Bronchial epithelial cell (primary cell): Measurements from ENCODE around the gene TMEM236. TPM values are rescaled to one million over a fixed set of nuclear protein-coding genes. Genes with fewer than 3 reads are reported as not detected.
"Not testable (repeated sequence)": the region's sequence is repeated elsewhere in the genome, so short reads cannot be mapped to it uniquely, and the experiment has no call there.

Experiments used
- DNase-seq: peaks from one replicate; pipeline ENCODE4 v3.0.0-alpha.2; 2010; ENCODE audit warnings: low read depth
- FAIRE-seq: peaks from 2 replicates; lab custom pipeline; 2011; peaks lifted over from hg19 to GRCh38; lab: Jason Lieb, UNC
- H3K27me3 ChIP-seq: 2 replicates; pipeline ENCODE4 v1.5.1; 2011; ENCODE audit warnings: low read length; ENCODE audit not compliant: control insufficient read depth, insufficient read depth
- H3K36me3 ChIP-seq: 2 replicates; pipeline ENCODE4 v1.5.1; 2011; ENCODE audit warnings: low read length; ENCODE audit not compliant: control insufficient read depth, insufficient read depth
- H3K4me3 ChIP-seq: 2 replicates; pipeline ENCODE4 v1.5.1; 2011; ENCODE audit warnings: mild to moderate bottlenecking, low read depth, low read length, control low read depth
- CTCF ChIP-seq: IDR thresholded peaks from 2 replicates; pipeline ENCODE4 v1.5.1; 2011; ENCODE audit warnings: mild to moderate bottlenecking, moderate library complexity, low read length, control low read depth, inconsistent platforms; ENCODE audit not compliant: insufficient read depth, severe bottlenecking
- total RNA-seq: library from RNA; depleted of rRNA; stranded (reverse); fragments of >200 nt; gene quantifications from 2 replicates; pipeline ENCODE4 v1.2.1, GENCODE V29; 2014

TMEM236 gene
- total RNA-seq, 1 donor from 2014 or later, result under 0.01 TPM

DNA sequence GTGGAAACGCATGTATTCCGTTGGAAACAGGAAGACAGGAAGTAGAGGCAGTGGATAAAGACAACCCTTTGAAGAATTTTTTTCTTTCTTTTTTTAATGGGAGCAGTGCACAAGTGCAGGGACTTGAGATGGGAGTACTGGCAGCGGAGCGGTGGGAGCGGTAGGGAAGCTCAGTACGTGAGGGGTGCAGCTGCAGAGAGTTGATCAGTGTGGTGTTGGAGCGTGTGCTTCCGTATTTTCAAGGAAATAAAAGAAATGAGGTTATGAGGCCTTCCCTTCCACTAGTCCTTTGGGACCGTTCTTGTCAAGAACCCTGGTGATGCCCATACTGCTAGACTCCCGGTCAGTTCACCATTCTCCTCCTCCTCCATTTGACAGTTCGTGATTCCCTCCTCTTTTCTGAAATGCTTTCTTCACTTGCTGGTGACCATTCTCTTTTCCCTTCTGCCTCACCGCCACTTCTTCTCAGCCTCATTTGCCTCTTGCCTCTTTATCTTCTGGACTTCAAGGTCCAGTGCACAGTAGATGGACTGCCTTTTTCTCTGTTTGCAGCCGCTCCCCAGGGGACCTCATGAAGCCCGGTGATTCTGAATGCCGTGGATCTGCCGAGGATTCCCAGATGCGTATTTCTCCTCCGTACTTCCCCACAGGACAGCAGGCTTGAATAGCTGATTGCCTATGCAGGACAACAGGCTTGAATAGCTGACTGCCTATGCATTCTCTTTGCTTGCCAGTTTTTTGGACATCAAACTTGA lies 39.1 kb upstream of the TMEM236 start:
- TF ChIP-seq CTCF, result no peak
- Histone ChIP-seq H3K36me3 (peaks cover 10% of the 10 kb centered on the region), H3K27me3 (no peaks in the 10 kb centered on the region), H3K4me3 (no peak overlapping the region)
- no peak for FAIRE-seq
- no peak for DNase-seq

DNA sequence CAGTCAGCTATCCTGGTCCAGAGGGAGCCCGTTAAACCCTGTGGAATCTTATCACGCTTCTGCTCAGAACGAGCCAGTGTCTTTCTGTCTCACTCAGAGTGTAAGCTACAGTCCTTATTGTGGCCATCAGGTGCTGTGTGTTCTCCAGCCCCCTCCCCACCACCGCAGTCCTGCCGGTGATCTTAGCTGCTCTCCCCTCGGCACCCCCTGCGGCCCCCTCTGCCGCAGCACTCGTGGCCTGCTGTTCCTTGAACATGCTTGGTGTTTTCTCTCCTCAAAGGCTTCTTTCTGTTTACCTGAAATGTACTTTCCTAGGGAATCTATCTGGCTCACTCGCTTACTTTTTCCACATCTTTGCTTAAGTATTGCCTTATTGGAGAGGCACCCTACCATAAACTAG lies 38.2 kb upstream of the TMEM236 start:
- no peak for FAIRE-seq
- TF ChIP-seq CTCF, result no peak
- no peak for DNase-seq
- peaks cover 8% of the 10 kb centered on the region for H3K36me3 ChIP-seq
- H3K27me3 ChIP-seq, result no peaks in the 10 kb centered on the region
- H3K4me3 ChIP-seq, result no peak overlapping the region

GRCh38 chr10:17716161-17716560 lies 35.8 kb upstream of the TMEM236 start:
- Histone ChIP-seq H3K27me3 (no peaks in the 10 kb centered on the region), H3K36me3 (peaks cover 6% of the 10 kb centered on the region), H3K4me3 (no peak overlapping the region)
- FAIRE-seq, result no peak
- peak; percentile 15 for DNase-seq
- no peak for TF ChIP-seq CTCF

DNA sequence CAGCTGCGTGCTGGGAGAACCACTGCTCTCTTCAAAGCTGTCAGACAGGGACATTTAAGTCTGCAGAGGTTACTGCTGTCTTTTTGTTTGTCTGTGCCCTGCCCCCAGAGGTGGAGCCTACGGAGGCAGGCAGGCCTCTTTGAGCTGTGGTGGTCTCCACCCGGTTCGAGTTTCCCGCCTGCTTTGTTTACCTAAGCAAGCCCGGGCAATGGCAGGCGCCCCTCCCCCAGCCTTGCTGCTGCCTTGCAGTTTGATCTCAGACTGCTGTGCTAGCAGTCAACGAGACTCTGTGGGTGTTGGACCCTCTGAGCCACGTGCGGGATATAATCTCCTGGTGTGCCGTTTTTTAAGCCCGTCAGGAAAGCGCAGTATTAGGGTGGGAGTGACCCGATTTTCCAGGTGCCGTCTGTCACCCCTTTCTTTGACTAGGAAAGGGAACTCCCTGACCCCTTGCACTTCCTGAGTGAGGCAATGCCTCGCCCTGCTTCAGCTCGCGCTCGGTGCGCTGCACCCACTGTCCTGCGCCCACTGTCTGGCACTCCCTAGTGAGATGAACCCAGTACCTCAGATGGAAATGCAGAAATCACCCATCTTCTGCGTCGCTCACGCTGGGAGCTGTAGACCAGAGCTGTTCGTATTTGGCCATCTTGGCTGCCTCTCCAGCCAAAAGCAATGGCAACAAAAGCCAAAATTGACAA lies 29.5 kb upstream of the TMEM236 start:
- H3K27me3 ChIP-seq, H3K4me3 ChIP-seq, DNase-seq, H3K36me3 ChIP-seq, FAIRE-seq: not testable (repeated sequence)

DNA sequence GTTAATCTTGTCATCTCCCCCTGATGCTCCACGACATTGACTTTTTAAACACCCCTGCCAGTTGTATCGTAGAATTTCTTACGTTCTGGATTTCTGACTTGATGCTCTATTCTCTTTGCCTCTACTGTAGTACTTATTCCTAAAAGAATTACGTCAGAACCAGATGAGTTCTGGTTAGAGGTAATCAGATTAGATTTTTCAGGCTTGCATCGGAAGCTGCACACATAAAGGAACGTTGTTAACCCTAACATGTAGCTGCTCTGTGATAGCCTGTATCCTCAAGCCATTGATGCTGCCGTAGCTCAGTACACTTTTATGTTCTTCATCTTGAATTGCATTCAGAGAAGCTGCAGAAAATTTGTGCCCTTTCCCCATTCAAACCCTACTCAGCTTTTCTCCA lies 26.3 kb upstream of the TMEM236 start:
- FAIRE-seq (no peak), DNase-seq (no peak)
- H3K4me3 ChIP-seq, result no peak overlapping the region
- no peaks in the 10 kb centered on the region for H3K27me3 ChIP-seq
- H3K36me3 ChIP-seq, result no peaks in the 10 kb centered on the region
- no peak for TF ChIP-seq CTCF

- TF ChIP-seq CTCF, result no peak
- peak; percentile 16 for DNase-seq
- Histone ChIP-seq H3K36me3 (no peaks in the 10 kb centered on the region), H3K4me3 (no peak overlapping the region), H3K27me3 (no peaks in the 10 kb centered on the region)
- FAIRE-seq, result no peak
Measured at GRCh38 chr10:17729630-17730029, 22.4 kb upstream of the TMEM236 start.
